HS-27A (cell line): ENCODE measurements around the gene INAFM1.
"Not testable (repeated sequence)": the region's sequence is repeated elsewhere in the genome, so short reads cannot be mapped to it uniquely, and the experiment has no call there.

ENCODE experiments used
- DNase-seq: peaks from one replicate; pipeline ENCODE4 v3.0.0-alpha.2; 2012; ENCODE audit warnings: low read depth, missing footprints

The INAFM1 gene

GRCh38 chr19:47268028-47268427 is 6.7 kb upstream of the INAFM1 start:
- DNase-seq: no peak

- DNase-seq: no peak
Measured at GRCh38 chr19:47269596-47269995, 5.1 kb upstream of the INAFM1 start.

DNA sequence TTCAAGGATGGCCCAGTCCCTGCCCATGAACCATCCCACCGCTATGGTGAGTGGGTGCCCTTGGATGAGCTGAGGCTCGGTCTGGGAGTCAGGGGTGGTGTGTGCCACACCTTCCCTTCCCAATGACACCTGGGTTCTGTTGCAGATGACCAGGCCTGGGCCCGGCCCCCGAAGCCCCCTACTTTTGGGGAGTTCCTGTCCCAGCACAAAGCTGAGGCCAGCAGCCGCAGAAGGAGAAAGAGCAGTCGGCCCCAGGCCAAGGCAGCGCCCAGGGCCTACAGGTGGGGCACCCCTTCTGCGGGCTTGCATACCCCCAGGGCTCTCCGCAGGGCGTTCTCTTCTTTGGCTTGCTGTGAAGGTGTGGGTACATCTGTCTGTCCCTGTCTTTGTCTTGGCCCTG is 4.3 kb upstream of the INAFM1 start:
- DNase-seq: no peak

DNA sequence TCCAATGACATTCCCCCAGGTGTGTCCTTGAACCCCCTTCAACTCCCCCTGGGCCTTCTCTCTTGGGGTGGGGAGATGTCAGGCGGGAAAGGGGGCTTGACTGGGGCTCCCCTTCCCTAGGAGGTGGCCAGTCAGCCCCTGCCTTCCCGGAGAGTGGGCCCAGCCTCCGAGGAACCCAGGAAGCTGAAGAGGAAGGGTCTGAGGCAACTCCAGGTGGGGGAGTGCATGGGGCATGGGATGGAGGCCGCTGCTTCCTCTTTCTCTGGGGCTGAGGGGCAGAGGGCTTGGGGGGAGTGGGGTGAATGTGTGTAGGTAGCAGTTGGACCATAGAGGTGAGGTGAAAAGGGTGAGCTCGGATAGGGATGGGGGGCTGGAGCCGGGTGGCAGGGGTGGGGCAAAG is 2.7 kb upstream of the INAFM1 start:
- no peak for DNase-seq

GRCh38 chr19:47272448-47273312 is 2.0 kb upstream of the INAFM1 start:
- DNase-seq: no peak

- DNase-seq: peak; percentile 77
Measured at GRCh38 chr19:47273313-47274070, 1.2 kb upstream of the INAFM1 start.

DNA sequence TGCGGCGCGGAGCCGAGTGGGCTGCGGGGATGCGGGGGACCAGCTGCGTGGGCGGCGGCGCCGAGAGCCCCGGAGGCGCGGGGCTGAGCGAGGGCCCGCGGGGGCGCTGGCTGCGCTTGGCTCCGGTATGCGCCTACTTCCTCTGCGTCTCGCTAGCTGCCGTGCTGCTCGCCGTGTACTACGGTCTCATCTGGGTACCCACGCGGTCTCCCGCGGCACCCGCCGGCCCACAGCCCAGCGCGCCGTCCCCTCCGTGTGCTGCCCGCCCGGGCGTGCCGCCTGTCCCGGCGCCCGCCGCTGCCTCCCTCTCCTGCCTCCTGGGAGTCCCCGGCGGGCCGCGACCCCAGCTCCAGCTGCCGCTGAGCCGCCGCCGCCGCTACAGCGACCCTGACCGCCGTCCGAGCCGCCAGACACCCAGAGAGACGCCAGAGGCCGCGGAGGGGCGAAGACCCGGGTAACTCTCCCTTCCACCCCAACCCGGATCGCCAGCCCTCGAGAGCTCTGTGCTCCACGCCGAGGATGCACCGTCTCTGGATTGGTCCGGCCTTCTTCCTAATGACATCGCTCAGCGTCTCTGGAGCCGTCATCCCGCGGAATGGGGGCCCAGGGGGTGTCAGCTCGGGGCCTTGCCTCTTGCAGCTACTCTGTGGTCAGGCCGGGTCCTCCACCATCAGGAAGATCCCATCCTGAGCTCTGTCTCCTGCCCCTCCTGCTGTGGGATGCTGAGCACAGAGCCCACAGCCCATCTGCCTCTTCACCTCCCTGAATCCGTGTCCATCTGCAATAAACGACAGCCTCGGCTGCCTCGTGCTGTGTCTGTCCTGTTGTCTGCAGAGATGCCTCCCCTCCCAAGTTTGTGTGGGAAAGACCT is 441 bp downstream of the INAFM1 start:
- DNase-seq: no peak

- no peak for DNase-seq
Measured at GRCh38 chr19:47275791-47276461, 1.2 kb downstream of the INAFM1 start.

- DNase-seq: not testable (repeated sequence)
Measured at GRCh38 chr19:47276513-47276912, 1.8 kb downstream of the INAFM1 start.

- no peak for DNase-seq
Measured at GRCh38 chr19:47280183-47280797, 5.6 kb downstream of the INAFM1 start.

DNA sequence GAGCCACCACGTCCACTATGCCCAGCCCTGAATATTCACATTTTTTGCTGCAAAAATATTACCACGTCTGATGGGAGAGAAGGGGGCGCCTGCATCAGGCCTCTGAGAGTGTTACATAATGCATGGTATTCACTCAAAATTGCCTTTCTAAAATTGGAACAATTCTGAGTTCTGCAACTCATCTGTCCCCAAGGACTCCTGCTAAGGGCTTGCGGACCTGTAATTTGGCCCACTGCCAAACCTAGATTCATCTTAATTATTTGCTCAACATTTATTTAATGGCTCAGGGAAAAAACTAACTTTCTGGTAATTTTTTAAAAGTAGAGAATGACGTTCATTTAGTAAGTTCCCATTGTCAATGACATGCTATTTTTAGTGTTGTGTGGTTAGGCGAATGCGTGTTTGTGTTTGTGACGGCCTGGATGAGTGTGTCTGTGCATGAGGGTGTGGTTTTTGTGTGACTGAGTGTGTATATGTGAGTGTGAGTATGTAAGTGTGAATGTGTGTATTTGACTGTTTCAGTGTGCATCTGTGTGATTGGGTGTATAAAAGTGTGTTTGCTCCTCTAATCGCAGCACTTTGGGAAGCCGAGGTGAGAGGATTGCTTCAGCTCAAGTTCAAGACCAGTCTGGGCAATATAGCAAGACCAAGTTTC is 8.8 kb downstream of the INAFM1 start:
- DNase-seq: no peak

DNA sequence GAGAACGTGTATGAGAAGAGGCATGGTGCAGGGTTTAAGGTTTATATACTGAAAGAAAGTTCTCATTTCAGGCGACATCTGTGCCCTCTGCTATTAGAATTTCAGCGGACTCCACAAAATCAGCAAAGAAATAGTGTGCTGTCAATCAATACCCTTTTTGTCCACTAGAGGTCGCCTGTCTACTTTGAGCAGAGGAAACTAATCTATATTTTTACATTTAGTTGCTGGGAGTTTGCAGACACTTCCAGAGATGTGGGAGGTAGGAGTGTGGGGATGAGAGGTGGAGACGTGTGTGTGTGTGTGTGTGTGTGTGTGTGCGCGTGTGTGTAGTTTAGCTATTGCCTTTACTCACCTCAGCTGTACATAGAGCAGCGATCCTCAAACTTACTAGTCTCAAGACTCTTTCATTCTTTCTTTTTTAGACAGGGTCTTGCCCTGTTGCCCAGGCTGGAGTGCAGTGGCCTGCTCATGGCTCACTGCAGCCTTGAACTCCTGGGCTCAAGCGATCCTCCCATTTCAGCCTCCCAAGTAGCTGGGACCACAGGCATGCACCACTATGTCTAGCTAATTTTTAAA is 9.7 kb downstream of the INAFM1 start:
- DNase-seq: no peak

DNA sequence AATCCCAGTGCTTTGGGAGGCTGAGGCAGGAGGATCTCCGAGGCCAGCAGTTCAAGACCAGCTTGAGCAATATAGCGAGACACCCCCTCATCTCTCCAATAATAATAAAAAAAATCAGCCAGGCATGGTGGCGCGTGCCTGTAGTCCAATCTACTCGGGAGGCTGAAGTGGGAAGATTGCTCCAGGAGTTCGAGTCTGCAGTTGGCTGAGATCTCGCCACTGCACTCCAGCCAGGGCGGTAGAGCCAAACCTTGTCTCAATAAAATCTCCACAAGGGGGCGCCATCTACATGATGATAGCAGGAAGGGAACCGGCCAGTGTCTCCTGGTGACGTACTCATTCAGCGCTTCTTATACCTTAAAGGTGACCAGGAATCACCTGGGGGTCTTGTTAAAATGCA is 21.4 kb downstream of the INAFM1 start:
- DNase-seq: no peak

- DNase-seq: not testable (repeated sequence)
Measured at GRCh38 chr19:47300867-47301266, 26.2 kb downstream of the INAFM1 start.

DNA sequence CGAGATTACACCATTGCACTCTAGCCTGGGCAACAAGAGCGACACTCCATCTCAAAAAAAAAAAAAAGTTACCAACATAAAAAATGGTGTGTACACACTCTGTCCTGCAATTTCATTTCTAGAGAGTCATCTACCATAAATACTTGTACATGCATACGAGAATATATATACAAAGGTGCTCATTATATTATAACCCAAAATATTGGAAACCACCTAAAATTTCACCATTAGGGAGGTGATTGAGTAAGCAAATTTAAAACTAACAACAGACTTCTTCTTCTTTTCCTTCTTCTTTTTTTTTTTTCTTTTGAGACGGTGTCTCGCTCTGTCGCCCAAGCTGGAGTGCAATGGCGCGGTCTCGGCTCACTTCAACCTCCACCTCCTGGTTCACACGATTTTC is 27.6 kb downstream of the INAFM1 start:
- DNase-seq: no peak

DNA sequence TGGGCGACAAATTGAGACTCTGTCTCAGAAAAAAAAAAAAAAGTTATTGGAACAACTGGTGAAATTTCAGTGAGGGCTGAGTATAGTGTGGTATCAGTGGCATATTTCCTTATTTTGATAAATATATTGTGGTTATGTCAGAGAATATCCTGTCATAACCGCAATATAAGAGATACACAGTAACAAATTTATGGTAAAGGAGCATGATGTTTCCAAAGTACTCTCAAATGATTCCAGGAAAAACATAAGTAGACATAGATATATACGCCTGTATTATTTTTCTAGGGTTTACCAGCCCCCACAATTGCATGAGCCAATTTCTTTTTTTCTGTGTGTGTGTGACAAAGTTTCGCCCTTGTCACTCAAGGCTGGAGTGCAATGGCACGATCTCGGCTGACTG is 29.3 kb downstream of the INAFM1 start:
- no peak for DNase-seq

DNA sequence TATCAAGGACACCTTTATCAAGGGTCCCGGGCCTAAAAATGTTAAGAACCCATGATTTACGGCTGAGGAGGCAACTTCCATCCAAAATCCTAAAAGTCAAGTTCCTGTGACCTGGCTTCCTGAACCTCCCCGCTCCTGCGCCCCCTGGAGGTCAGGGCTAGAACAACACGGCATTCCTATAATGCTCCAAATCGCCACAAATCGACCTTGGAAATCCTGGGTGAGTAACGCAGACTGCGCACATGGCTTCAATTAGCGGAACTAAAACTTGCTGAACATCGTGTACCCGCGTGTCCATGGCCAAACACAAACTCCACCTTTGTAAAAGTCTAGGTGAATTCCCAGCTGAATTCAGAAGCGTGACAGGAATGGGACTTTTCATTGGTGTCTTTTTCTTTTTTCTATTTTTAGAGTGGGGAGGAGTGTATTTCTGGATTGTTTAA is 30.6 kb downstream of the INAFM1 start:
- peak; percentile 62 for DNase-seq

- no peak for DNase-seq
Measured at GRCh38 chr19:47306303-47306702, 31.6 kb downstream of the INAFM1 start.

DNA sequence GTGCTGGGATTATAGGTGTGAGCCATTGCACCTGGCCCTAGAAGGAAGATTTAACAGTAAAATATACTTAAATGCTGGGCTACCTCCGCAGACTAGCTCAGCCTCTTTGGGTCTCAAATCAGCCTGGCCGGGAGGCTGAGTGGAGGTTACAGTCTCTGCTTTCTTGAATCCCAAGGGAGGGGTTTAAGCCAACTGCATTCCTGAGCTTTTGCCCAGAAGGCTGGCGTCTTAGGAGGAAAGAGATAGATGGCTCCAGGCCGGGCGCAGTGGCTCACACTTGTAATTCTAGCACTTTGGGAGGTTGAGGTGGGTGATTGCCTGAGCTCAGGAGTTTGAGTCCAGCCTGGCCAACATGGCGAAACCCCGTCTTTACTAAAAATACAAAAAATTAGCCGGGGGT is 34.4 kb downstream of the INAFM1 start:
- DNase-seq: no peak

GRCh38 chr19:47309608-47310007 is 34.9 kb downstream of the INAFM1 start, which contains the start of gene C5AR1:
TSS of gene C5AR1 (plus strand) at chr19:47309861. CDS start at chr19:47309896, 35 bp downstream.
- DNase-seq: no peak
